Measurements from ENCODE around the gene PEF1. TPM values are rescaled to one million over a fixed set of nuclear protein-coding genes. Genes with fewer than 3 reads are reported as not detected.

Gene PEF1
- total and polyA plus RNA-seq, 2 experiments from 2014 or later = 71.3 to 97.5 TPM

GRCh38 chr1:31651766-31652165, 7.1 kb upstream of the PEF1 start:
- no peak overlapping the region for H2AFZ ChIP-seq
- H3K9ac ChIP-seq = no peak overlapping the region
- no peak overlapping the region for H3K27ac ChIP-seq
- peaks cover 19% of the 10 kb centered on the region; the same call in 1 of the 2 replicates for H3K36me3 ChIP-seq (ENCODE audit: low read depth)
- no peaks in the 10 kb centered on the region for H3K79me2 ChIP-seq (ENCODE audit: insufficient read depth)
- DNase-seq = no peak
- no peak overlapping the region for H3K4me3 ChIP-seq
- no peaks in the 10 kb centered on the region for H3K27me3 ChIP-seq (replicated peaks; ENCODE audit: insufficient read depth)
- no peaks in the 10 kb centered on the region for H3K9me3 ChIP-seq (ENCODE audit: low read depth)
- no peak overlapping the region for H3K4me2 ChIP-seq (ENCODE audit: unreplicated experiment)
- no peak for TF ChIP-seq EZH2 (IDR thresholded peaks at IDR 0.05; ENCODE audit: insufficient read depth, poor library complexity, severe bottlenecking)
- TF ChIP-seq EZH2phosphoT487 (IDR thresholded peaks at IDR 0.05; ENCODE audit: insufficient read depth, low read depth) = no peak
- 72 to 73% methylated on average over 6 of the region's 6 CpGs for WGBS, 2 experiments (ENCODE audit: low coverage in 1 of 2, low lambda C conversion rate in 2 of 2, missing lambda C conversion rate in 2 of 2)
- peaks cover 13% of the 10 kb centered on the region for H3F3A ChIP-seq (ENCODE audit: insufficient read depth)
- H3K4me1 ChIP-seq (ENCODE audit: insufficient read depth) = peaks cover 7% of the 10 kb centered on the region; the same call in 1 of the 2 replicates
- no peaks in the 10 kb centered on the region for H4K20me1 ChIP-seq (ENCODE audit: insufficient read depth)
- in situ Hi-C loops (cut with MboI) = loop anchor here (25.0 kb wide), 1 partner anchor 311 kb away; no protein-coding TSS in a partner anchor
- H3K9me2 ChIP-seq (ENCODE audit: insufficient read depth) = no peaks in the 10 kb centered on the region

GRCh38 chr1:31651089-31651420, 6.4 kb upstream of the PEF1 start:
- Histone ChIP-seq H2AFZ (no peak overlapping the region), H3K36me3 (ENCODE audit: low read depth) (peaks cover 14% of the 10 kb centered on the region; the same call in 1 of the 2 replicates), H3K79me2 (ENCODE audit: insufficient read depth) (0 out of 2 replicates have a peak, but pooled peaks cover 1% of the 10 kb centered on the region), H3K4me1 (ENCODE audit: insufficient read depth) (peaks cover 7% of the 10 kb centered on the region; the same call in 1 of the 2 replicates), H4K20me1 (ENCODE audit: insufficient read depth) (no peaks in the 10 kb centered on the region), H3K4me3 (no peak overlapping the region), H3K4me2 (ENCODE audit: unreplicated experiment) (no peak overlapping the region), H3K9me2 (ENCODE audit: insufficient read depth) (no peaks in the 10 kb centered on the region), H3K27me3 (replicated peaks; ENCODE audit: insufficient read depth) (no peaks in the 10 kb centered on the region), H3K27ac (no peak overlapping the region), H3K9ac (no peak overlapping the region), H3K9me3 (ENCODE audit: low read depth) (no peaks in the 10 kb centered on the region), H3F3A (ENCODE audit: insufficient read depth) (peaks cover 17% of the 10 kb centered on the region)
- no peak for DNase-seq
- 17 to 43% methylated on average over 1 of the region's 1 CpG for WGBS, 2 experiments (ENCODE audit: low coverage in 1 of 2, low lambda C conversion rate in 2 of 2, missing lambda C conversion rate in 2 of 2)
- in situ Hi-C loops (cut with MboI) = loop anchor here (25.0 kb wide), 1 partner anchor 311 kb away; no protein-coding TSS in a partner anchor
- TF ChIP-seq EZH2phosphoT487 (IDR thresholded peaks at IDR 0.05; ENCODE audit: insufficient read depth, low read depth) (no peak), EZH2 (IDR thresholded peaks at IDR 0.05; ENCODE audit: insufficient read depth, poor library complexity, severe bottlenecking) (no peak)

- in situ Hi-C loops (cut with MboI) = loop anchor here (25.0 kb wide), 1 partner anchor 312 kb away; no protein-coding TSS in a partner anchor
- no peaks in the 10 kb centered on the region for H3K9me2 ChIP-seq (ENCODE audit: insufficient read depth)
- WGBS, 2 experiments (ENCODE audit: low coverage in 1 of 2, low lambda C conversion rate in 2 of 2, missing lambda C conversion rate in 2 of 2) = 74 to 78% methylated on average over 9 of the region's 9 CpGs
Measured at GRCh38 chr1:31650161-31651088, 5.7 kb upstream of the PEF1 start.

GRCh38 chr1:31648641-31649357, 4.1 kb upstream of the PEF1 start:
- H2AFZ ChIP-seq = no peak overlapping the region
- in situ Hi-C loops (cut with MboI) = no loop called here
- peak; percentile 36 for DNase-seq

More at GRCh38 chr1:31650161-31651088, 5.7 kb upstream of the PEF1 start:
- Histone ChIP-seq H3K27ac (no peak overlapping the region), H2AFZ (no peak overlapping the region), H3K36me3 (ENCODE audit: low read depth) (peaks cover 8% of the 10 kb centered on the region; the same call in 1 of the 2 replicates), H3K79me2 (ENCODE audit: insufficient read depth) (0 out of 2 replicates have a peak, but pooled peaks cover 8% of the 10 kb centered on the region), H3F3A (ENCODE audit: insufficient read depth) (peaks cover 17% of the 10 kb centered on the region), H3K9ac (no peak overlapping the region), H3K4me2 (ENCODE audit: unreplicated experiment) (no peak overlapping the region), H3K4me3 (no peak overlapping the region), H3K4me1 (ENCODE audit: insufficient read depth) (peaks cover 7% of the 10 kb centered on the region; the same call in 1 of the 2 replicates), H3K9me3 (ENCODE audit: low read depth) (no peaks in the 10 kb centered on the region), H4K20me1 (ENCODE audit: insufficient read depth) (no peaks in the 10 kb centered on the region), H3K27me3 (replicated peaks; ENCODE audit: insufficient read depth) (no peaks in the 10 kb centered on the region)
- DNase-seq = no peak
- TF ChIP-seq EZH2 (IDR thresholded peaks at IDR 0.05; ENCODE audit: insufficient read depth, poor library complexity, severe bottlenecking) (no peak), EZH2phosphoT487 (IDR thresholded peaks at IDR 0.05; ENCODE audit: insufficient read depth, low read depth) (no peak)

More at GRCh38 chr1:31648641-31649357, 4.1 kb upstream of the PEF1 start:
- H3K4me2 ChIP-seq (ENCODE audit: unreplicated experiment) = no peak overlapping the region
- H4K20me1 ChIP-seq (ENCODE audit: insufficient read depth) = no peaks in the 10 kb centered on the region
- peak overlapping the region; percentile 17; the same call in 1 of the 2 replicates for H3K27ac ChIP-seq
- peaks cover 17% of the 10 kb centered on the region for H3F3A ChIP-seq (ENCODE audit: insufficient read depth)
- H3K4me3 ChIP-seq = no peak overlapping the region
- H3K27me3 ChIP-seq (replicated peaks; ENCODE audit: insufficient read depth) = no peaks in the 10 kb centered on the region
- peaks cover 7% of the 10 kb centered on the region; the same call in 1 of the 2 replicates for H3K36me3 ChIP-seq (ENCODE audit: low read depth)
- H3K9me3 ChIP-seq (ENCODE audit: low read depth) = no peaks in the 10 kb centered on the region
- H3K4me1 ChIP-seq (ENCODE audit: insufficient read depth) = peaks cover 8% of the 10 kb centered on the region; the same call in 1 of the 2 replicates
- WGBS, 2 experiments (ENCODE audit: low coverage in 1 of 2, low lambda C conversion rate in 2 of 2, missing lambda C conversion rate in 2 of 2) = 47 to 54% methylated on average over 9 of the region's 9 CpGs
- no peak overlapping the region for H3K9ac ChIP-seq
- no peaks in the 10 kb centered on the region for H3K9me2 ChIP-seq (ENCODE audit: insufficient read depth)
- no peak for TF ChIP-seq EZH2 (IDR thresholded peaks at IDR 0.05; ENCODE audit: insufficient read depth, poor library complexity, severe bottlenecking)
- no peak for TF ChIP-seq EZH2phosphoT487 (IDR thresholded peaks at IDR 0.05; ENCODE audit: insufficient read depth, low read depth)
- H3K79me2 ChIP-seq (ENCODE audit: insufficient read depth) = peaks cover 16% of the 10 kb centered on the region
